ENCODE results near the gene ZNF575.

- no peak for TF ChIP-seq CTCF (IDR thresholded peaks at IDR 0.05; ENCODE audit: low read depth, low read length)
- no peak for TF ChIP-seq EZH2phosphoT487 (IDR thresholded peaks at IDR 0.05; ENCODE audit: low read depth)
Measured at GRCh38 chr19:43575156-43575950, 42.4 kb downstream of the ZNF575 start, which contains the start of the genes PINLYP and XRCC1.
